SU-DHL-6 (cell line): ENCODE data around the gene PI4KA.
"Not testable (repeated sequence)": the region's sequence is repeated elsewhere in the genome, so short reads cannot be mapped to it uniquely, and the experiment has no call there.

Source experiments
- EZH2phosphoT487 ChIP-seq: fragments of 200-600 bp; sonication (generic), shearing (Covaris generic); conservative IDR thresholded peaks from 2 replicates; pipeline ENCODE4 v1.6.1; 2018; ENCODE audit warnings: mild to moderate bottlenecking, antibody characterized with exemption, low read length, moderate library complexity, mixed read lengths
- TF ChIP-seq, protein P1 (sequence below): fragments of 200-600 bp; sonication (generic); IDR thresholded peaks from one replicate; pipeline ENCODE4 v1.5.1; 2017; ENCODE audit warnings: antibody characterized with exemption, mild to moderate bottlenecking, low read length, moderate library complexity; ENCODE audit not compliant: insufficient read depth, poor library complexity, severe bottlenecking

DNA sequence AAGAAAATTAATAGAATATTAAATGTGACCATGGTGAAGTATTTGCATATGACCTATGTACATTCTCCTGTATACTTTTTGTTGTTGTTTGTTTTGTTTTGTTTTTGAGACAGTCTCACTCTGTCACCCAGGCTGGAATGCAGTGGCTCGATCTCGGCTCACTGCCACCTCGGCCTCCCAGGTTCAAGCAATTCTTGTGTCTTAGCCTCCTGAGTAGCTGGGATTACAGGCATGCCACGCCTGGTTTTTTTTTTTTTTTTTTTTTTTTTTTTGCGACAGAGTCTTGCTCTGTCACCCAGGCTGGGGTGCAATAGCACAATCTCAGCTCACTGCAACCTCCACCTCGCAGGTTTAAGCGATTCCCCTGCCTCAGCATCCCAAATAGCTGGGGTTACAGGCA lies 39.1 kb upstream of the PI4KA start:
- TF ChIP-seq, protein P1, sequence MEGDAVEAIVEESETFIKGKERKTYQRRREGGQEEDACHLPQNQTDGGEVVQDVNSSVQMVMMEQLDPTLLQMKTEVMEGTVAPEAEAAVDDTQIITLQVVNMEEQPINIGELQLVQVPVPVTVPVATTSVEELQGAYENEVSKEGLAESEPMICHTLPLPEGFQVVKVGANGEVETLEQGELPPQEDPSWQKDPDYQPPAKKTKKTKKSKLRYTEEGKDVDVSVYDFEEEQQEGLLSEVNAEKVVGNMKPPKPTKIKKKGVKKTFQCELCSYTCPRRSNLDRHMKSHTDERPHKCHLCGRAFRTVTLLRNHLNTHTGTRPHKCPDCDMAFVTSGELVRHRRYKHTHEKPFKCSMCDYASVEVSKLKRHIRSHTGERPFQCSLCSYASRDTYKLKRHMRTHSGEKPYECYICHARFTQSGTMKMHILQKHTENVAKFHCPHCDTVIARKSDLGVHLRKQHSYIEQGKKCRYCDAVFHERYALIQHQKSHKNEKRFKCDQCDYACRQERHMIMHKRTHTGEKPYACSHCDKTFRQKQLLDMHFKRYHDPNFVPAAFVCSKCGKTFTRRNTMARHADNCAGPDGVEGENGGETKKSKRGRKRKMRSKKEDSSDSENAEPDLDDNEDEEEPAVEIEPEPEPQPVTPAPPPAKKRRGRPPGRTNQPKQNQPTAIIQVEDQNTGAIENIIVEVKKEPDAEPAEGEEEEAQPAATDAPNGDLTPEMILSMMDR: not testable (repeated sequence)
- TF ChIP-seq EZH2phosphoT487: not testable (repeated sequence)
